ENCODE data around the gene HOXA2. TPM values are rescaled to one million over a fixed set of nuclear protein-coding genes. Genes with fewer than 3 reads are reported as not detected.
A peak's percentile ranks its signal among the peaks of the same experiment; 100 is the strongest.

Gene HOXA2
- total and polyA plus RNA-seq, 2 of the 13 experiments (the other 11 are each of a cell fraction or from before 2014, with no cell fraction given) = 0.22 to 0.29 TPM

DNA sequence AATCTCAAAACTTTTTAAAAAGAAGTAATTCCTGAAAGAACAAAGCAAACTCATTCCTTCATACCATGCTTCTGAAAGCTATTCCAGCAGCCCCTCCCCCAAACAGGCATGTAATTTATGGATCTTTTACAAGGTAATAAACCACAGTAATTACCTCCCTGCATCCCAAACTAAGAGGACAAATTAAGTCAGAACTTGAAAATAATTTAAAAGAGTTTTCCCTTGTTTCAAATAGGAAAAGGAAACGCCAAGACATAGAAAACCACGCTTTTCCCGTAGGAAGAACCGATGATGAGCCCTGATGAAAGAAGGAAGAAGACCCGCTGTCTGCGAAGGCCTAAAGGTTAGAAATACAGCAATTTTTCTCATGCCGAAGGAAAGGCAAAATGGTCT, 19.2 kb upstream of the HOXA2 start (continued):
- TF ChIP-seq ARID2 (CRISPR knock-in tag; IDR thresholded peaks at IDR 0.05; ENCODE audit: borderline replicate concordance) (0 out of 2 replicates have a peak, but pooled peaks have one; percentile 13), AGO2 (optimal IDR thresholded peaks at IDR 0.05; ENCODE audit: low read depth, low read length) (peak; percentile 19), ZNF616 (CRISPR knock-in tag; IDR thresholded peaks at IDR 0.05; ENCODE audit: low read depth) (no peak), ZNF740 (CRISPR knock-in tag; IDR thresholded peaks at IDR 0.05) (no peak), HDAC6 (IDR thresholded peaks at IDR 0.05; ENCODE audit: low read depth, low read length) (0 out of 2 replicates have a peak, but pooled peaks have one; percentile 66), ZKSCAN8 (CRISPR knock-in tag; IDR thresholded peaks at IDR 0.05; ENCODE audit: borderline replicate concordance) (no peak)
- TF ChIP-seq, protein P1, sequence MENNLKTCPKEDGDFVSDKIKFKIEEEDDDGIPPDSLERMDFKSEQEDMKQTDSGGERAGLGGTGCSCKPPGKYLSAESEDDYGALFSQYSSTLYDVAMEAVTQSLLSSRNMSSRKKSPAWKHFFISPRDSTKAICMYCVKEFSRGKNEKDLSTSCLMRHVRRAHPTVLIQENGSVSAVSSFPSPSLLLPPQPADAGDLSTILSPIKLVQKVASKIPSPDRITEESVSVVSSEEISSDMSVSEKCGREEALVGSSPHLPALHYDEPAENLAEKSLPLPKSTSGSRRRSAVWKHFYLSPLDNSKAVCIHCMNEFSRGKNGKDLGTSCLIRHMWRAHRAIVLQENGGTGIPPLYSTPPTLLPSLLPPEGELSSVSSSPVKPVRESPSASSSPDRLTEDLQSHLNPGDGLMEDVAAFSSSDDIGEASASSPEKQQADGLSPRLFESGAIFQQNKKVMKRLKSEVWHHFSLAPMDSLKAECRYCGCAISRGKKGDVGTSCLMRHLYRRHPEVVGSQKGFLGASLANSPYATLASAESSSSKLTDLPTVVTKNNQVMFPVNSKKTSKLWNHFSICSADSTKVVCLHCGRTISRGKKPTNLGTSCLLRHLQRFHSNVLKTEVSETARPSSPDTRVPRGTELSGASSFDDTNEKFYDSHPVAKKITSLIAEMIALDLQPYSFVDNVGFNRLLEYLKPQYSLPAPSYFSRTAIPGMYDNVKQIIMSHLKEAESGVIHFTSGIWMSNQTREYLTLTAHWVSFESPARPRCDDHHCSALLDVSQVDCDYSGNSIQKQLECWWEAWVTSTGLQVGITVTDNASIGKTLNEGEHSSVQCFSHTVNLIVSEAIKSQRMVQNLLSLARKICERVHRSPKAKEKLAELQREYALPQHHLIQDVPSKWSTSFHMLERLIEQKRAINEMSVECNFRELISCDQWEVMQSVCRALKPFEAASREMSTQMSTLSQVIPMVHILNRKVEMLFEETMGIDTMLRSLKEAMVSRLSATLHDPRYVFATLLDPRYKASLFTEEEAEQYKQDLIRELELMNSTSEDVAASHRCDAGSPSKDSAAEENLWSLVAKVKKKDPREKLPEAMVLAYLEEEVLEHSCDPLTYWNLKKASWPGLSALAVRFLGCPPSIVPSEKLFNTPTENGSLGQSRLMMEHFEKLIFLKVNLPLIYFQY (CRISPR knock-in tag; IDR thresholded peaks at IDR 0.05; ENCODE audit: borderline replicate concordance) = no peak
- TF ChIP-seq, protein P2, sequence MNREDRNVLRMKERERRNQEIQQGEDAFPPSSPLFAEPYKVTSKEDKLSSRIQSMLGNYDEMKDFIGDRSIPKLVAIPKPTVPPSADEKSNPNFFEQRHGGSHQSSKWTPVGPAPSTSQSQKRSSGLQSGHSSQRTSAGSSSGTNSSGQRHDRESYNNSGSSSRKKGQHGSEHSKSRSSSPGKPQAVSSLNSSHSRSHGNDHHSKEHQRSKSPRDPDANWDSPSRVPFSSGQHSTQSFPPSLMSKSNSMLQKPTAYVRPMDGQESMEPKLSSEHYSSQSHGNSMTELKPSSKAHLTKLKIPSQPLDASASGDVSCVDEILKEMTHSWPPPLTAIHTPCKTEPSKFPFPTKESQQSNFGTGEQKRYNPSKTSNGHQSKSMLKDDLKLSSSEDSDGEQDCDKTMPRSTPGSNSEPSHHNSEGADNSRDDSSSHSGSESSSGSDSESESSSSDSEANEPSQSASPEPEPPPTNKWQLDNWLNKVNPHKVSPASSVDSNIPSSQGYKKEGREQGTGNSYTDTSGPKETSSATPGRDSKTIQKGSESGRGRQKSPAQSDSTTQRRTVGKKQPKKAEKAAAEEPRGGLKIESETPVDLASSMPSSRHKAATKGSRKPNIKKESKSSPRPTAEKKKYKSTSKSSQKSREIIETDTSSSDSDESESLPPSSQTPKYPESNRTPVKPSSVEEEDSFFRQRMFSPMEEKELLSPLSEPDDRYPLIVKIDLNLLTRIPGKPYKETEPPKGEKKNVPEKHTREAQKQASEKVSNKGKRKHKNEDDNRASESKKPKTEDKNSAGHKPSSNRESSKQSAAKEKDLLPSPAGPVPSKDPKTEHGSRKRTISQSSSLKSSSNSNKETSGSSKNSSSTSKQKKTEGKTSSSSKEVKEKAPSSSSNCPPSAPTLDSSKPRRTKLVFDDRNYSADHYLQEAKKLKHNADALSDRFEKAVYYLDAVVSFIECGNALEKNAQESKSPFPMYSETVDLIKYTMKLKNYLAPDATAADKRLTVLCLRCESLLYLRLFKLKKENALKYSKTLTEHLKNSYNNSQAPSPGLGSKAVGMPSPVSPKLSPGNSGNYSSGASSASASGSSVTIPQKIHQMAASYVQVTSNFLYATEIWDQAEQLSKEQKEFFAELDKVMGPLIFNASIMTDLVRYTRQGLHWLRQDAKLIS (CRISPR knock-in tag; IDR thresholded peaks at IDR 0.05) = no peak
- TF ChIP-seq, protein P3, sequence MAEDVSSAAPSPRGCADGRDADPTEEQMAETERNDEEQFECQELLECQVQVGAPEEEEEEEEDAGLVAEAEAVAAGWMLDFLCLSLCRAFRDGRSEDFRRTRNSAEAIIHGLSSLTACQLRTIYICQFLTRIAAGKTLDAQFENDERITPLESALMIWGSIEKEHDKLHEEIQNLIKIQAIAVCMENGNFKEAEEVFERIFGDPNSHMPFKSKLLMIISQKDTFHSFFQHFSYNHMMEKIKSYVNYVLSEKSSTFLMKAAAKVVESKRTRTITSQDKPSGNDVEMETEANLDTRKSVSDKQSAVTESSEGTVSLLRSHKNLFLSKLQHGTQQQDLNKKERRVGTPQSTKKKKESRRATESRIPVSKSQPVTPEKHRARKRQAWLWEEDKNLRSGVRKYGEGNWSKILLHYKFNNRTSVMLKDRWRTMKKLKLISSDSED (CRISPR knock-in tag; IDR thresholded peaks at IDR 0.05) = no peak

Data from HepG2 (cell line).